HG03378 (cell line): ENCODE results near the gene AMN.

Experiments
- ATAC-seq: cut with Tn5 transposase; IDR thresholded peaks from one replicate; pipeline ENCODE4 v1.9.1; 2021; ENCODE audit warnings: mild to moderate bottlenecking, moderate library complexity; ENCODE audit not compliant: unreplicated experiment

Gene AMN

GRCh38 chr14:102964152-102964730 is 41.8 kb downstream of the AMN start:
- no peak for ATAC-seq

- no peak for ATAC-seq
These were observed 42.8 kb downstream of the AMN start for GRCh38 chr14:102965282-102965681.

GRCh38 chr14:102965971-102966655 is 43.6 kb downstream of the AMN start:
- ATAC-seq = no peak

- no peak for ATAC-seq
These were observed 44.4 kb downstream of the AMN start for GRCh38 chr14:102966681-102967505.

GRCh38 chr14:102967506-102967795 is 45.0 kb downstream of the AMN start:
- no peak for ATAC-seq

GRCh38 chr14:102968306-102968705 is 45.8 kb downstream of the AMN start:
- no peak for ATAC-seq

- ATAC-seq = no peak
These were observed 46.8 kb downstream of the AMN start for GRCh38 chr14:102969060-102969791.

- ATAC-seq = no peak
These were observed 47.4 kb downstream of the AMN start for GRCh38 chr14:102969901-102970300.

- ATAC-seq = no peak
These were observed 48.0 kb downstream of the AMN start for GRCh38 chr14:102970496-102970895.

GRCh38 chr14:102971314-102971713 is 48.9 kb downstream of the AMN start:
- no peak for ATAC-seq

GRCh38 chr14:102971836-102972606 is 49.6 kb downstream of the AMN start:
- ATAC-seq = no peak

GRCh38 chr14:102973706-102974285 is 51.3 kb downstream of the AMN start:
- no peak for ATAC-seq

GRCh38 chr14:102975662-102976061 is 53.2 kb downstream of the AMN start:
- ATAC-seq = no peak

GRCh38 chr14:102977475-102977874 is 55.0 kb downstream of the AMN start:
- no peak for ATAC-seq

- no peak for ATAC-seq
These were observed 56.9 kb downstream of the AMN start for GRCh38 chr14:102979406-102979805.

- no peak for ATAC-seq
These were observed 57.9 kb downstream of the AMN start for GRCh38 chr14:102980409-102980810.
